Stimulated activated CD4-positive, alpha-beta T cell treated with anti-CD3 and anti-CD28 coated beads, Interleukin-1b, Interleukin-23, amount 100 ng/mL, for 24 hours (primary cell): ENCODE measurements around the gene TOPORS.
"Not testable (repeated sequence)": the region's sequence is repeated elsewhere in the genome, so short reads cannot be mapped to it uniquely, and the experiment has no call there.

Experiments
- DNase-seq, 4 experiments: peaks; one replicate each; pipeline ENCODE4 v3.0.0-alpha.2; 2020; ENCODE audit warnings: low read depth in 4 of 4, low spot score in 1 of 4

The TOPORS gene

DNA sequence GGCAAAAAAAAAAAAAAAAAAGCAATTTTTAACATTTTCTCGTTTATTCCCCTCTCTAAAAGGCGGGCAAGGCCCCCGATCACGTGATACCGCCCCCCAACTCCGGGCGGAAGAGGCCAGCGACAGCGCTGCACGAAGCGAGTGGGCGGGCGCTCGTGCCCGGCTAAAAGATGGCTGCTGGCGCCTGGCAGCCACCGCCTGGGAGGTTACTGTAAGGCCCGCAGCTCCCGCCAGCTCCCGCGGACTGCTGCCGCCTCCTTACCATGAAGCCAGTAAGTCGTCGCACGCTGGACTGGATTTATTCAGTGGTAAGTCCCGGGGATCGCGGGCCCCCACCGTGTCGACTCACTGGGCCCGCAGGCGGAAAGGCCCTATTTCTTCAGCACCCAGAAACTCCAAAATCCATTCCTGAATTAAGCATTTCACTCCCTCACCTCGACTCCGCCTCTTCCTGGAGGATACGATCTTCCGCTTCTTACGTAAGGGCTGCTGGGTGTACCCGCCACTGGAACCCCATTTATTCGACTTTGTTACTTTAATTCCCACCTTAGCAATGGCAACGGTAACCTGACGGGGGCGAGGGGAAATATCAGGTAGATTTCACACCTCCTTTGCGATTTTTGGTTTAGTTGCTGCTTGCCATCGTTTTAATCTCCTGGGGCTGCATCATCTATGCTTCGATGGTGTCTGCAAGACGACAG lies at the start of gene TOPORS, which contains the start of gene SMIM27:
TOPORS (minus strand) TSS at position 415 of the 701 bp plus-strand sequence; CDS start at position 265, 150 bp downstream.
SMIM27 (plus strand) TSS at position 156 of the 701 bp plus-strand sequence; CDS start at position 264, 108 bp downstream.
- peak; percentile 80 to 84 (median 82) for DNase-seq

DNA sequence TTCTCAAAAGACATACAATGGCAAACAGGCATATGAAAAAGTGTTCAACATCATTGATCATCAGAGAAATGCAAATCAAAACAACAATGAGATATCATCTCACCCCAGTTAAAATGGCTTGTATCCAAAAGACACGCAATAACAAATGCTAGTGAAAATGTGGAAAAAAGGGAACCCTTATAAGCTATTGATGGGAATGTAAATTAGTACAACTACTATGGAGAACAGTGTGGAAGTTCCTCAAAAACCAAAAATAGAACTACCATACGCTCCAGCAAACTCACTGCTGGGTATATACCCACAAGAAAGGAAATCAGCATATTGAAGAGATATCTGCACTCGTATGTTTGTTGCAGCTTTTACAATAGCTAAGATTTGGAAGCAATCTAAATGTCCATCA lies 46.6 kb upstream of the TOPORS start:
- DNase-seq = not testable (repeated sequence)

DNA sequence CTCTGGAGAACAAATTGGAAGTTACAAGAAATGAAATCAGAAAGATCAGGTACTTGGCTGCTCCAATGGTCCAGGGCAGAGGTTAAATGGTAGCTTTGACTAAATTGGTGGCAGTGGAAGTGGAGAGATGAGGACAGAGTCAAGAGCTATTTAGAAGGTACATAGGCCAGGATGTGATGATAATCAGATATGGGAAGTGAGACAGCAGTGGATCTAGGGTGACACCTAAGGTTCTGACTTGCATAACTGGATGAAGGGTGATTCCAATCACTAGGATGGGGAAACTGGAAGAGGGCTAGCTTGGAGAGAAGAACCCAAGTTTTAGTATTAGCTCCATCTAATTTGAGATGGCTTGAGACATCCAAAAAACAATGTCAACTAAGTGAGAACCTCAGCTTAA lies 44.5 kb upstream of the TOPORS start:
- DNase-seq = no peak

DNA sequence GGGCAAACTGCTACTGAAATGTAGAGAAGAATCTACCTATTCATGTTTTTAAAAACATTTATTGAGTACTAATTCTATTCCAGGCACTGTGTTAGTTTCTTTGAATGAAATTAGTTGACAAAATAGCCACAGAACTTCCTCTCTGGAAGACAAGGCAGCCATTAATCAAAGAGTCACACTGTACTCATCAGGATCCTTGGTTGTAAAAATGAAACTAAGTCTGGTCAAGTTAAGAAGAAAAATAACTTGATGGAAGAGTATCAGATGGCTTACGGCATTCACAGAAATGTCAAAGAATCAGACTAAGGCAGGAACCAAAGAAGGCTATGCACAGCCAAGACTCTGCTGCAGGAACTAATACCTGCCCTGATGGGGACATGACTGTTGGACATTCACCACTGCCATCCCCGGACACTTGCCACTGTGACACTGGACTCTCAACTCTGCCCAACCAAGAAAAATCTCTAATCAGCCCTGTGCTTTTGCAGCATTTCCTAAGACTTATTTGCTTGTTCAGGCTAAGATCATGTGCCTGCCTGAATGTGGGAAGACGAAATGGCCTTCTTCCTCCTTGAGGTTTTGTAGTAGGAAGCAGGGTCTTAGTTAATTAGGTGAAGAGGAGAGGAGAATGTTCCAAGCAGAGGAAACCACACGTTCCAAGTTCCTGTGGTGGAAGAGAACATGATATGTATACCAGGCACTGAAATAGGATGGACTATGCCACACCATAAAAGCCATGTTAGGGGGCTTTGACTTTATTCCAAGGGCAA lies 43.9 kb upstream of the TOPORS start:
- DNase-seq = no peak

DNA sequence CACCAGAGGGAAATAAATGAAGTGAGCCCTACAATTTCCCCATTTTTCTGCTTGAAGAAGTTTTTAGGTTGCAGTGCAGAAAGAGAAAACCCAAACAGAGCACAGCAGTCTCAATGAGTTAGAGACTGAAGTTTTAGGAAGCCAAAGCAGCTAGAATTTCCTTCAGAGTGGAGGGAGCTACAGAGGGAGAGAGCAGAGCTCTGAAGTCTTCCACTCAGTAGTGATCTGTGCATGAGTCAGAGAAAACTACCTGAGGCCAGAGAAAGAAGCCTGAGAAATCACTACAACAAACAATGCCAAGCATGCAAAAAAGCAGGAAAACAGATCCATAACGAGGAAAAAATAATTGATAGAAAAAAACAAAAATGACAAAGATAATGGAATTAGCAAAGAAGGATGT lies 38.5 kb upstream of the TOPORS start:
- DNase-seq = no peak

DNA sequence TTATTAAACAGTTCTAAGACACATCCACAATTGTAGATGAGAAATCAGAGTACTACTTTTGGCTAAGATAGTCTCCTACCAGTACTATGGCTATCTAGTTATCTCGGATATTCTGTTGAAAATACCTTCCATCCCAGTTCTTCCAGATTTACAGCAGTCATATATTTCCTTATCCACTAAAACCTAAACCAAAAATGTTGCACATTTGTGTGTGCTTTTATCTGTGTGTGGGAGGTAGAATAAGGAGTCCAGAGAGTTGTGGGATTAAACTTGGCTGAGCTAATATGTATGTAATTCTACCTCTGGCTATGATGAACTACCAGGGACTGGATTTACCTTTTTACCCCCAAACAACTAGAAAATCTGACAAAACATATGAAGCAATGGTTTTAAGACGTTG lies 38.1 kb upstream of the TOPORS start:
- no peak for DNase-seq

DNA sequence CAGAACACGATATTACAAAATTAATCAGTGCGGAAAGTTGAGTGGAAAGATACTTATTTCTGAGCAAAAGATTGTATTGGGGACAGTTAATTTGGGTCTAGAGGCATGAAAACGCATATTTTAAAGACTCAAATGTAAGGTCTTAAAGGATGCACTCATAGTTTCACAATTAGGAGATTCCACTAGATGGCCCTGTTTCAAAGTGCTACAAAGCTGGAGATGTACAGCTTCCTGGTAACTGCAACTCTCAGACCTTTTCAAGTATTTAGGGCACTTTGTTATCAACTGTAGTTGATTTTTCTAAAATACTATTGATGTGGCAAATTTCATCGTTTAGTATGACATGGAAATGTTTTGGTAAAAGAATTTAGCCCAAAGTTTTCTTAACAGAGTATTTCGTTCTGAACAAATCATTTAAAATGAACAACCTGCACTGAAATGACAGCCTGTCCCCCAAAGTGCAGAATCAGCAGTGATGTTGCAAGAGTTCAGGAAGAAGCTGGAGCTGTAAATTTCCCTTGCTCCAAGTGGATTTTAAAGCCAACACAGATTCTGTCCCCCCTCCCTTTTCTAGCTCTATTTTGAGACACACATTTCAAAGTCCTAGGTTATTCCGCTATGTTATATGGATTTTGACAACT lies 36.8 kb upstream of the TOPORS start:
- DNase-seq = no peak

DNA sequence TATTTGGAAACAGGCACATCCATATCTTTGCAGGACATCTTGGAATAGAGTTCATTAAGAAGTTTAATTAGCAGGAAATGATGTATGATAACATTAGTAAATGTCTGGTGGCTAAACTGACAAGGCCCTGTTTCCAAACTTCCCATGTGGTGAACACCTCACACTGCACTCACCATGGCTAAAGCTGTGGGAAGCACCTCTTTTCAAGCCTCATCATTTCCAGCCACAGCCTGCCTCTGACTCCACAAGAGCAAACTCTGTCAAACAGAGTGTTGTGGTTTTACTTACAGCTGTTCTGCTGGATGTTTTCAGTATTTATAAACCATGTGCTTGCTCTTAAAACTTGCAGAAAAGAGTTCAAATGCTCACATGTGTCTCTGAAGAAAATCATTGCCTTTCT lies 35.5 kb upstream of the TOPORS start:
- DNase-seq = no peak

DNA sequence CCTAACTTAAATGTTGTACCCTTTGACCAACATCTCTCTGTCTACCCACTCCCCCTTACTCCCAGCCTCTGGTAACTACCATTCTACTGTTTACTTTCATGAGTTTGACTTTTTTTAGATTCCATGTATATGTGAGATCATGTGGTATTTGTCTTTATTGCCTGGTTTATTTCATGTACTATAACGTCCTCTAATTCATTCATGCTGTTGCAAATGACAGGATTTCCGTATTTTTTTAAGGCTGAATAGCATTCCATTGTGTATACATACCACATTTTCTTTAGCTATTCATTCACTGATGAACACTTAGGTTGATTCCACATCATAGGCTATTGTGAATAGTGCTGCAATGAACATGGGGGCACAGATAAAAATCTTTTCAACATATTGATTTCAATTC lies 32.4 kb upstream of the TOPORS start:
- no peak for DNase-seq

DNA sequence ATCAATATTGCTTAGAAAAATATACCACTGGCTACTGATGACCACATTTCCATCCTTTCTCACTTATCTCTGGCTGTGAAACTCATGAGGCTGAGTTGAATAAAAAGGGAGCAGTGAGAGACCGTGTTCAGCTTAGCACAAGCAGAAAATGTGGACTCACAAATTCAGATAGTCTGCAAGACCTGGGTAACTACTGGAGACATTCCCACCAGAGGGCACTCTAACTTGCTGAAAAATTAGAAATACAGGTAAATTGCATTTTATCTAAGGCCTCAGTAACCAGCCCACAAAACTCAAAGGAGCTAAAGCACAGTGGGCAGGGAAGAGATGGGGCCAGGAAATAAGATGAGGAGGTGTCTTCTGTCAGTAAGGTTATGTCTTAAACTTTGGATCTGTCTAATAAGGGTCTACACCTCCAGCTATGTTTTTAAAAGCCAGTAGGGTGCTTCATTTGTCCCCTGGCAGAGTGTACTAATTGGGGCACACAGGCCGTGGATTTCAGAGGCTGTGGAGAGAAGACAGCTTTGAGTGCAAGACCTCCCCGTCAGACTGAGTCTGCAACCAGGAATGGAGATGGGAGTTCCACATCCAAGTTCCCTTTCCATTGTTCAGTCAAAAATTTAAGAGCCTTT lies 29.2 kb upstream of the TOPORS start:
- DNase-seq = no peak

DNA sequence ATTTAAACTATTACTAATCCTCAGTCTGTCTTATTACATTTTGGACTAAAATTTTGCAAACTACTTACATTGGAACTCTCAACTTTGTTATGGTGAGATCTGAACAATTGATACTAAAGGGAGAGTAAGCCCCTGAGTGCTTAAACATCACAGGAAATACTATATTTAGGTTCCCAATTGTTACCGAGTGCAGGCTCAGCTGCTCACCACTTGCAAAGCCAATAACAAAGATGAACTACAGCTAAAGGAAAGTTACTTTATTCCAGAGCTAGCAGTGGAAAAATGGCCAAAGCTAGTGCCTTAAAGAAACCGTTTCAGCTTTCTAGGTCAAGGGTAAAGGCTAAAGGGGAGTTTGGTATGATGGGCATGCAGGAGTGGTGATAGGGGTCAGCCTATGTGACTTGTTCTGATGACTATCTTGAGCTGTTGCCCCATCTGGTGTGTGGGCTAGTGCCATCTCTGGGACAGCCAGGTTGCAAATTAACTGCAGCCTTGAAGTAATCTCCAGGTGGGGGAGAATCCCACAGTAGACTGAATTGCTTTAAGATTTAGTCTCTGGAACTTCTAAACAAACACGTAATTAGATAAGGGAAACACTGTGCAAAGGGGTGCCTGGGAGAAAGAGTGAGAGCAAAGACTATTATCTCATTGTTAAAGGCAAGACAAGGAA lies 28.4 kb upstream of the TOPORS start:
- no peak for DNase-seq

DNA sequence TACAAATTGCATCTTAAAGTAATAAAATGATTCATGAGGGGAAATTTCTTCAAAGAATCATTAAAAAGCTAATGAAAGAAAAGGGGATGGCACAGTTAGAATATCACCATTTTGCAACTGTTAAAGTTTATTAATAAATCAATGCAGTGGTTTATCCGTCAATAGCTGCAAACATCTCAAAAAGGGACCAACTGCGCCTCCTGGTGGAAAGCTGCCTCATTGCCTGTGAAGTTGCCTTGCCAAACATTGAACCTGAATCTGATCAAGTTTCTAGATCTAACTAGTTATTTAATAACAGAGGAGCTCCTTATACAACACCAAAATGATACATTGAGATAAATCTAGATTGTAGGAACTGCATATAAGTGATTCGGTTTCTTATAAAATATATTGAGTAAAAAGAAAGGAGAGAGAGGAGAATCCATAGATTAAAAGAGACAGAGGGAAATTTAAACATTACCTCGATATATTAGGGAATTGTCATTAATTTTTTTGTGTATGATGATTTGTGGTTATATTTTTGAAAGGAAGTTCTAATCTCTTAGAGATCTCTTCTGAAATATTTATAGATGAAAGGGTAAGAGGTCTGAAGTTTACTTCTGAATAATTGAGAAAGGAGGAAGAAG lies 27.4 kb upstream of the TOPORS start:
- DNase-seq = peak; percentile 51 to 78 (median 64)

DNA sequence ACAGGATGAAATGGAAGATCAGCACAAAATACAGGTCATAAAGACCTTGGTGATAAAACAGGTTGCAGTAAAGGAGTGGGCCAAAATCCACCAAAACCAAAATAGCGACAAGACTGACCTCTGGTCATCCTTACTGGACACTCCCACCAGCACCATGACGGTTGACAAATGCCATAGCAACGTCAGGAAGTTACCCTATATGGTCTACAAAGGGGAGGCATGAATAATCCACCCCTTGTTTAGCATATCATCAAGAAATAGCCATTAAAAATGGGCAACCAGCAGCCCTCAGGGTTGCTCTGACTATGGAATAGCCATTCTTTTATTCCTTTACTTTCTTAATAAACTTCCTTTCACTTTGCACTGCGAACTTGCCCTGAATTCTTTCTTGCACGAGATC lies 26.6 kb upstream of the TOPORS start:
- DNase-seq = no peak

DNA sequence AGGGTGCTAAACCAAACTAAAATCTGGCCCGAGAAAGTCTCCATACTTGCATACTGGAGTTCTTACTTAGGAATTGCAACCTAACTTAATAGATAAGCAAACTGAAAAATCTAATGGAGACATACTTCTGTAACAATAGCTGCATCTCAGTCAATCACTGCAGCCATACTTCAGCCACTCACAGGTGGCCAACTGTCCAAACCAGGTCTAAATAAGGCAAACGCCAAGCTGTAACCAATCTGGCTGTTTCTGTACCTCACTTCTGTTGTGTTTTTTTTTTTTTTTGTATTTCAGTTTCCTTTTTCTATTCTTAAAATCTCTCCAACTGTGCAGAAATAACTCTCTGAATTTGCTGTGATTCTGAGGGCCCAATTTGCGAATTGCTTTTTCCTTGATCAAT lies 24.9 kb upstream of the TOPORS start:
- no peak for DNase-seq

DNA sequence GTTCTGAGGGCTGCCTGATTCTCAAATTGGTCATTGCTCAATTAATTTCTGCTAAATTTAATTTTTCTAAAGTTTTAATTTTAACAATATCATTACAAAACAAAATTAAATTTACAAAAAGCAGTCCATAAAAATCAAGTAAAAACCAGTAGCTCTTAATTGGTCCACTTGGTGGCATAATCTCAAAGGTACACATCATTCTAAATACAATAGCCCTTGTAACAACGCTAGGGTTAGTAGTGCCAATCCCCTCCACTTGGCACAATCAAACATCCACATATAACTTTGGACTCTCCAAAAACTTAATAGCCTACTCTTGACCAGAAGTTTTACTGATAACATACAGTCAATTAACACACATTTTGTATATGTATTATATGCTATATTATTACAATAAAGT lies 22.5 kb upstream of the TOPORS start:
- DNase-seq = no peak

DNA sequence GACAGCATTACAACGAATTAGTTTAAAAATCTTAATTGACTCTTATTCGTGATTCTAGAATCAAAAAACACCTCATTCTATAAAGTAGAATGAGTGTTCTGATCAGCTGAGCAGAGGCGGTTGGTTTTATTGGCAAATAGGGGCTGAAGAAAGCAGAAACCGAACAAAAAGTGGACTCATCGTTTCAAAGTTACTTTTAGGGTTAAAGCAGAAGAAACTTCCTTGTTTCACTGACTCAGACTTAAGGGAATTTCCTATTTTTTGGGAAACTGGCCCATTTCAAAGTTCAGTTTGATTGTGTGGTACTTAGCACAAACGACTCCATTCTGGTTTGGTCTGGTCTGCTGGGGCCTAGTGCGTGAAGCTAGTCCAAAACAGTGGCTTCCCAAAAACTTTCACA lies 21.4 kb upstream of the TOPORS start:
- no peak for DNase-seq

DNA sequence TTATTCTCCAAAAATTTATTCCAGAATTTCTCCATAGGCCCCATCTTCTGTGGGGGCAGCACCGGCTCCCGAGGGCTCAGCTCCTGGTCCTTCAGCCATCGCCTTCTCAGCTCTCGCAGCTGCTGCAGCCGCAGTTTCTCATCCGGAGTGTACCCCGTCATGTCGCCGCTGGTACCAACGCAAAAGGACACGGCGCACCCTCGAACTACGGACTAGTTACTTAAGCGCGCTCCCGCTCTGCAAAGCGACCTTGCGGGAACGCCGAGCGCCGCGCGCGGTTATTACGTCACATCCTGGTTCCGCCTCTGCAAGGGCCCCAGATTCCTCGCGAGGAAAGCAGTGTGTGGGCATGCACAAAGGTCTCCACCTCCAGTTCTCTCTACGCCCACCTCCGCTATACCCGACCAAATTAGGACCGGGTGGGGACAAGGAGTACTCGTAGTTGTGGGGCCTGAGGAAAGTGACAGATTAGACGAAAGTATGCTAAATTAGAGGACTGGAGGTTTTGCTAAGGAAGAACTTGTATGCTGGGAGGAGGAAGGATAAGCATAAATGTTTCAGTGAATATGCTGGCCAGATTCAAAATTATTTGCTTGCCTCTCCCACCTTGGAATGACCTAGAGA lies 20.6 kb upstream of the TOPORS start, which contains the start of gene NDUFB6:
NDUFB6 (minus strand) TSS at position 260 of the 624 bp plus-strand sequence; CDS start at position 161, 99 bp downstream.
- DNase-seq = peak; percentile 90 to 94 (median 92)

DNA sequence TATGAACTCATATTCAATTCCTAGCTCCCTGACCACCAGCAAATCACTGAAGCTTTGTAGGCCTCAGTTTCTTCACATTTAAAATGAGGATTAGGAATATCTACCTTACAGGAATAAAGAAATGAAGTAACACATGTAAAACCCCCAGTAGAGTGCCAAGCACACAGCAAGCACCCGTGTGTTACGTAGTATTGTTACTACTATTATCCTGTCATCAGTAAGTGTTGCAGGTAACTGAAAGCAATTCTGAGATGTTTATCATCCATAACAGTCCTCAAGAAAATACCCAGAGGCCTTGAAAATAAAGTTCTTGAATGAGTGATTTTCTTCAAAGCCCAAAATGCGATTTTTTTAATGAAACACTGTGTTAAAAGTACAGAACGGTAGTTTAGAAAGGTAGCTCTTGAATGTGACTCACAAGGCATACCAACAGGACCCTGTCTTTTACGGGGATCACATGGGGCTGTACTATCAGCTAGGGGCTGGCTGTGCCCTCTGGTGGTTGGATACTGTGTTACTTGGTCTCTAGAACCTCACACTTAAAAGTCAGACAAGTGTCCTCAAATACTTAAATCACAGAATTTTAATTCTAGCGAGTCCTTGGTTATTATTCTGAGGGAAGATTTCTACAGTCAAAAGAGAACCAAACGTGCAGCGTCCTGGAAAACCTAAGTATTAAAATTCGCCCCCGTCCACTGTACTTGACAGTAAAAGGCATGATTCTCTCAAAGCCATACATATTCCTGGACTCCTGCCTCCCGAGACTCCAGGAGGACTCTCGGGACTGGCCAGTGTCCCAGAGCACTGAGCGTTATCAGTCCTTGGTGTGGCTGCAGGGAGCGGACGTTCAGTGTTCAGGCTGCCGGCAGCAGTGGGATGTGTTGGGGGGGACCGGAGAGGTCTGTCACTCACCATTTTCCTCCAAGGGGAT lies 19.8 kb upstream of the TOPORS start:
- peak; percentile 30 to 63 (median 41) for DNase-seq

DNA sequence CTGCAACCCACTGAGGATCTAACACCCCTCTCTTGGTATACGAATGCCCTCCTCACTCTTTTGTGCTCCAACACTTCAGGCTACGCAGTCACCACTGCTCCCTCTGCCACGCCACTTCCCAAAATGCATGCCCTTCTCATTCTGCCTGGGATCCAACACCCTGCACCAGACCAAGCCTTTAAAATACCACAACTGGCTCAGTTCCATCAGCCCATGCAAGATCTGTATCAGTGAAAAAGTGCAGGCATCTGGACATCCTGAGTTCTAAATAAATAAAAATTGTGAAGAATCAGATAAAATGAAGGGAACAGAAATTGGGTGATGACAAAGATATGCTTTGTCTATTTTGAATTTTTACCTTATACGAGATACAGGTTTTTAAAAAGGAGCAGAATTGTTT lies 17.9 kb upstream of the TOPORS start:
- DNase-seq = no peak
